Loucy (cell line): ENCODE data around the gene RGS1.

Experiments
- H2AFZ ChIP-seq: fragments of 200-600 bp; sonication (generic); 2 replicates; pipeline ENCODE4 v1.6.0; 2016; ENCODE audit warnings: antibody characterized with exemption, mild to moderate bottlenecking, low read length, moderate library complexity
- H3F3A ChIP-seq: fragments of 200-600 bp; 2 replicates; pipeline ENCODE4 v1.6.0; 2016; ENCODE audit warnings: antibody characterized with exemption, low read depth, mild to moderate bottlenecking
- H3K27me3 ChIP-seq: fragments of 200-600 bp; sonication (generic); 2 replicates; pipeline ENCODE4 v1.6.1; 2014; ENCODE audit warnings: low read length, mild to moderate bottlenecking; ENCODE audit not compliant: insufficient read depth, poor library complexity, severe bottlenecking
- H3K36me3 ChIP-seq: fragments of 200-600 bp; sonication (generic); 2 replicates; pipeline ENCODE4 v1.6.1; 2016; ENCODE audit warnings: low read length; ENCODE audit not compliant: insufficient read depth
- H3K4me1 ChIP-seq: fragments of 200-600 bp; sonication (generic); 2 replicates; pipeline ENCODE4 v1.5.1; 2014; ENCODE audit warnings: low read length, mild to moderate bottlenecking; ENCODE audit not compliant: insufficient read depth, poor library complexity, severe bottlenecking
- H3K4me2 ChIP-seq: fragments of 200-600 bp; sonication (generic); 2 replicates; pipeline ENCODE4 v1.6.0; 2014; ENCODE audit warnings: antibody characterized with exemption, low read length, low read depth, mild to moderate bottlenecking; ENCODE audit not compliant: poor library complexity, severe bottlenecking
- H3K4me3 ChIP-seq: fragments of 200-600 bp; sonication (generic); 2 replicates; pipeline ENCODE4 v1.5.1; 2014; ENCODE audit warnings: low read length, mild to moderate bottlenecking, mixed read lengths; ENCODE audit not compliant: poor library complexity, severe bottlenecking
- H3K79me2 ChIP-seq: fragments of 200-600 bp; sonication (generic); 2 replicates; pipeline ENCODE4 v1.6.1; 2014; ENCODE audit warnings: low read length; ENCODE audit not compliant: insufficient read depth
- H3K9ac ChIP-seq: fragments of 200-600 bp; sonication (generic); 2 replicates; pipeline ENCODE4 v1.6.0; 2014; ENCODE audit warnings: mild to moderate bottlenecking, low read depth, low read length, moderate library complexity; ENCODE audit not compliant: poor library complexity, severe bottlenecking
- H3K9me2 ChIP-seq: fragments of 200-600 bp; sonication (generic); replicated peaks from 2 replicates; pipeline ENCODE4 v1.6.1; 2016; ENCODE audit warnings: low read depth, low read length, mixed read lengths
- H3K9me3 ChIP-seq: fragments of 200-600 bp; sonication (generic); 2 replicates; pipeline ENCODE4 v1.6.1; 2014; ENCODE audit warnings: mild to moderate bottlenecking, antibody characterized with exemption, low read length, low read depth; ENCODE audit not compliant: insufficient read depth
- H4K20me1 ChIP-seq: fragments of 200-600 bp; sonication (generic); 2 replicates; pipeline ENCODE4 v1.6.0; 2014; ENCODE audit warnings: antibody characterized with exemption, low read length, mild to moderate bottlenecking; ENCODE audit not compliant: insufficient read depth, poor library complexity, severe bottlenecking
- EZH2phosphoT487 ChIP-seq: fragments of 200-600 bp; IDR thresholded peaks from 2 replicates; pipeline ENCODE4 v1.6.1; 2018; ENCODE audit warnings: antibody characterized with exemption, mild to moderate bottlenecking, moderate library complexity, borderline replicate concordance
- TF ChIP-seq, protein P1 (sequence below): fragments of 200-600 bp; sonication (generic); conservative IDR thresholded peaks from 2 replicates; pipeline ENCODE4 v1.5.1; 2014; ENCODE audit warnings: mild to moderate bottlenecking, antibody characterized with exemption, low read length

The RGS1 gene

DNA sequence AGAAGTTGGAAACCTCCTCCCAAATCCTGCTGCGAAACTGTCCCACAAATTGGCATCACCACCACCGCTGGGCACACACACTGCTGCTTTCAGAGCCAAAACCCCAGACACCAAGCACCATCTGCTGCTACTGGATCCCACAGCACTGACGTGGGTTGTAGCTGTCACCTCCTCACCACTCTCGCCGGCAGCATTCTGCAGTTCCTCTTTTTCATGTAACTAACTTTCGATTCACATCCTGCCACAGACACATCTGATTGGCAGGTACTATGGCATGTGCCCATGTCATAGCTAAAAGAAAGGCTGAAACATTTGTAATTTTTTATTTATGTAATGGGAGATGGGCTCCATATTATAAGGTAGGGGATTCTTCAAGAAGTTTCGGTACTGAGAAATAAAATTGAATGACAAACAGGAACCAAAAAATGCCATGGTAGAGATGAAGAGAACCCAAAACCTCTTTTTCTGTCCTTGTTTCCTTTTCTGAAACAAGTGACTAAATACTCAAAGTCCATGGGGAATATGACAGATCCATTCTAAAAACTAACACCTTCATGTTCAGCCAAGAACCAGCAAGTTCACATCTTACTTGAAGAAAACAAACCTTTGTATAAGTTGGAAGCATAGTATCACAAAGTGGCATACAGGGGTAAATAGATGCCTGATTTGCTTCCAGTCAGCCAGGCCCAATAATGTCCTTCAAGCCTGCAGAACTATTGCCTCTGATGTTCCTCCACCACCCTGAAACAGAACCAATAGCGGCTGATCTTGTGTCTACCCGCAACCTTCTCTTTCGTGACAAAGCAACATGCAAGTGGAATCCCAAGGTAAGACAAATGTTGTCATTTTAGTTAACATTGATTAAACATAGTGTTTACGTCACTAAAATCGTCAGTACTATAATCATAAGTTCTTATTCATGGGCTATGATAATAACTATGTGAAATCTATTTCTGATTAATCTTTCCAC is 33.8 kb downstream of the RGS1 start:
- no peak overlapping the region for H2AFZ ChIP-seq
- no peaks in the 10 kb centered on the region for H3K36me3 ChIP-seq
- no peak overlapping the region for H3K4me3 ChIP-seq
- H3K27me3 ChIP-seq: no peaks in the 10 kb centered on the region
- no peaks in the 10 kb centered on the region for H3F3A ChIP-seq
- H3K9me3 ChIP-seq: no peaks in the 10 kb centered on the region
- no peaks in the 10 kb centered on the region for H4K20me1 ChIP-seq
- TF ChIP-seq, protein P1, sequence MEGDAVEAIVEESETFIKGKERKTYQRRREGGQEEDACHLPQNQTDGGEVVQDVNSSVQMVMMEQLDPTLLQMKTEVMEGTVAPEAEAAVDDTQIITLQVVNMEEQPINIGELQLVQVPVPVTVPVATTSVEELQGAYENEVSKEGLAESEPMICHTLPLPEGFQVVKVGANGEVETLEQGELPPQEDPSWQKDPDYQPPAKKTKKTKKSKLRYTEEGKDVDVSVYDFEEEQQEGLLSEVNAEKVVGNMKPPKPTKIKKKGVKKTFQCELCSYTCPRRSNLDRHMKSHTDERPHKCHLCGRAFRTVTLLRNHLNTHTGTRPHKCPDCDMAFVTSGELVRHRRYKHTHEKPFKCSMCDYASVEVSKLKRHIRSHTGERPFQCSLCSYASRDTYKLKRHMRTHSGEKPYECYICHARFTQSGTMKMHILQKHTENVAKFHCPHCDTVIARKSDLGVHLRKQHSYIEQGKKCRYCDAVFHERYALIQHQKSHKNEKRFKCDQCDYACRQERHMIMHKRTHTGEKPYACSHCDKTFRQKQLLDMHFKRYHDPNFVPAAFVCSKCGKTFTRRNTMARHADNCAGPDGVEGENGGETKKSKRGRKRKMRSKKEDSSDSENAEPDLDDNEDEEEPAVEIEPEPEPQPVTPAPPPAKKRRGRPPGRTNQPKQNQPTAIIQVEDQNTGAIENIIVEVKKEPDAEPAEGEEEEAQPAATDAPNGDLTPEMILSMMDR: no peak
- no peak for TF ChIP-seq EZH2phosphoT487
- no peaks in the 10 kb centered on the region for H3K9me2 ChIP-seq
- H3K9ac ChIP-seq: no peak overlapping the region
- H3K4me2 ChIP-seq: no peak overlapping the region
- H3K79me2 ChIP-seq: no peaks in the 10 kb centered on the region
- peaks cover 8% of the 10 kb centered on the region for H3K4me1 ChIP-seq

GRCh38 chr1:192610112-192610889 is 34.7 kb downstream of the RGS1 start:
- no peaks in the 10 kb centered on the region for H3K27me3 ChIP-seq
- no peak overlapping the region for H2AFZ ChIP-seq
- H4K20me1 ChIP-seq: no peaks in the 10 kb centered on the region
- H3K36me3 ChIP-seq: no peaks in the 10 kb centered on the region
- no peak overlapping the region for H3K9ac ChIP-seq
- peaks cover 3% of the 10 kb centered on the region for H3K4me1 ChIP-seq
- H3F3A ChIP-seq: no peaks in the 10 kb centered on the region
- no peaks in the 10 kb centered on the region for H3K79me2 ChIP-seq
- H3K9me3 ChIP-seq: no peaks in the 10 kb centered on the region
- no peaks in the 10 kb centered on the region for H3K9me2 ChIP-seq
- no peak overlapping the region for H3K4me2 ChIP-seq
- TF ChIP-seq, protein P1: peak; percentile 59
- TF ChIP-seq EZH2phosphoT487: no peak
- H3K4me3 ChIP-seq: no peak overlapping the region

- no peak overlapping the region for H3K9ac ChIP-seq
These were observed 39.5 kb downstream of the RGS1 start for GRCh38 chr1:192615055-192615454.

More at GRCh38 chr1:192615055-192615454, 39.5 kb downstream of the RGS1 start:
- H4K20me1 ChIP-seq: no peaks in the 10 kb centered on the region
- H3K4me2 ChIP-seq: no peak overlapping the region
- H3K9me2 ChIP-seq: no peaks in the 10 kb centered on the region
- no peak overlapping the region for H2AFZ ChIP-seq
- H3K27me3 ChIP-seq: no peaks in the 10 kb centered on the region
- no peaks in the 10 kb centered on the region for H3K36me3 ChIP-seq
- no peak for TF ChIP-seq EZH2phosphoT487
- TF ChIP-seq, protein P1: no peak
- H3K9me3 ChIP-seq: no peaks in the 10 kb centered on the region
- H3K4me1 ChIP-seq: no peaks in the 10 kb centered on the region
- no peaks in the 10 kb centered on the region for H3K79me2 ChIP-seq
- no peaks in the 10 kb centered on the region for H3F3A ChIP-seq
- no peak overlapping the region for H3K4me3 ChIP-seq
